PFSK-1 (cell line): Measurements from ENCODE around the gene LTBP1.

Experiments
- POLR2AphosphoS5 ChIP-seq: IDR thresholded peaks from 2 replicates; pipeline ENCODE4 v1.6.1; 2012; ENCODE audit warnings: low read depth, mild to moderate bottlenecking, control low read depth, low read length, moderate library complexity
- REST ChIP-seq, 2 experiments: IDR thresholded peaks; 2 replicates each; pipeline versions ENCODE4 v1.6.1 to v1.8.0; 2011 to 2012; ENCODE audit warnings: low read depth in 2 of 2, low read length in 2 of 2, control low read depth in 1 of 2, inconsistent platforms in 1 of 2, mild to moderate bottlenecking in 1 of 2, moderate library complexity in 1 of 2; ENCODE audit not compliant: insufficient read depth in 1 of 2

GRCh38 chr2:33166287-33166881, 219.6 kb downstream of the LTBP1 start:
- no peak for TF ChIP-seq REST (IDR thresholded peaks at IDR 0.05; ENCODE audit: insufficient read depth in 1 of 2, low read depth in 2 of 2, low read length in 2 of 2)
- peak; percentile 19; the same call in 1 of the 2 replicates for TF ChIP-seq POLR2AphosphoS5
